Immature natural killer cell (primary cell): ENCODE results near the gene ALDH3A2. TPM values are rescaled to one million over a fixed set of nuclear protein-coding genes. Genes with fewer than 3 reads are reported as not detected.
A peak's percentile ranks its signal among the peaks of the same experiment; 100 is the strongest.
"Not testable (repeated sequence)": the region's sequence is repeated elsewhere in the genome, so short reads cannot be mapped to it uniquely, and the experiment has no call there.

ENCODE experiments used
- DNase-seq, 3 donors: peaks; one replicate each; pipeline ENCODE4 v3.0.0; 2022; ENCODE audit warnings: mixed read lengths in 1 of 3
- H3K27ac Mint-ChIP-seq, 6 donors: one replicate each; pipeline ENCODE4 v1.8.0; 2020; ENCODE audit warnings: mixed read lengths in 6 of 6, mild to moderate bottlenecking in 5 of 6, inconsistent platforms in 4 of 6, moderate library complexity in 3 of 6
- H3K27me3 Mint-ChIP-seq, 3 donors: one replicate each; pipeline ENCODE4 v1.8.0; 2020 to 2021; ENCODE audit warnings: low read depth in 3 of 3, mild to moderate bottlenecking in 3 of 3, mixed read lengths in 3 of 3, moderate library complexity in 3 of 3, inconsistent platforms in 1 of 3
- H3K36me3 Mint-ChIP-seq, 3 donors: one replicate each; pipeline ENCODE4 v1.8.0; 2020; ENCODE audit warnings: mixed read lengths in 3 of 3, inconsistent platforms in 2 of 3, mild to moderate bottlenecking in 2 of 3
- H3K4me1 Mint-ChIP-seq, 2 donors: one replicate each; pipeline ENCODE4 v1.8.0; 2020; ENCODE audit warnings: inconsistent platforms in 2 of 2, mild to moderate bottlenecking in 2 of 2, mixed read lengths in 2 of 2, moderate library complexity in 1 of 2
- H3K4me3 Mint-ChIP-seq, 5 donors: one replicate each; pipeline ENCODE4 v1.8.0; 2020; ENCODE audit warnings: mild to moderate bottlenecking in 5 of 5, mixed read lengths in 5 of 5, inconsistent platforms in 3 of 5, moderate library complexity in 3 of 5
- H3K9me3 Mint-ChIP-seq, 6 donors: one replicate each; pipeline ENCODE4 v1.8.0; 2020; ENCODE audit warnings: mild to moderate bottlenecking in 6 of 6, mixed read lengths in 6 of 6, inconsistent platforms in 4 of 6, moderate library complexity in 3 of 6
- polyA plus RNA-seq, 3 donors: library from polyadenylated mRNA; unstranded; fragments of 300-500 nt; fragmentation: Illumina TruSeq; gene quantifications; one replicate each; pipeline ENCODE4 v1.2.3, GENCODE V29; 2021

ALDH3A2 gene
- polyA plus RNA-seq, 3 donors from 2014 or later: 19.8 to 37.4 (median 32.9) TPM

- Mint-ChIP-seq H3K4me1 (no peaks in the 10 kb centered on the region), H3K9me3 (no peaks in the 10 kb centered on the region), H3K36me3 (peaks cover 14 to 28% (median 24%) of the 10 kb centered on the region in 3 donors), H3K27ac (no peak overlapping the region), H3K4me3 (no peak overlapping the region), H3K27me3 (no peaks in the 10 kb centered on the region)
- no peak for DNase-seq
Measured at GRCh38 chr17:19676896-19677295, 28.3 kb downstream of the ALDH3A2 start.

GRCh38 chr17:19677736-19678379 is 29.3 kb downstream of the ALDH3A2 start:
- no peaks in the 10 kb centered on the region for H3K27me3 Mint-ChIP-seq
- H3K27ac Mint-ChIP-seq: no peak overlapping the region
- H3K9me3 Mint-ChIP-seq: no peaks in the 10 kb centered on the region
- no peaks in the 10 kb centered on the region for H3K4me1 Mint-ChIP-seq
- no peak overlapping the region for H3K4me3 Mint-ChIP-seq
- no peak for DNase-seq
- H3K36me3 Mint-ChIP-seq: peaks cover 7 to 20% (median 17%) of the 10 kb centered on the region in 3 donors

GRCh38 chr17:19678581-19679453 is 30.3 kb downstream of the ALDH3A2 start:
- Mint-ChIP-seq H3K27me3 (no peaks in the 10 kb centered on the region), H3K4me3 (no peak overlapping the region), H3K27ac (no peak overlapping the region), H3K4me1 (no peaks in the 10 kb centered on the region), H3K36me3 (peaks cover 7 to 17% (median 15%) of the 10 kb centered on the region in 3 donors), H3K9me3 (no peaks in the 10 kb centered on the region)
- no peak for DNase-seq

- Mint-ChIP-seq H3K4me1 (no peaks in the 10 kb centered on the region), H3K27ac (no peak overlapping the region), H3K9me3 (no peaks in the 10 kb centered on the region), H3K27me3 (peaks cover 1 to 2% (median 1%) of the 10 kb centered on the region in 3 donors), H3K36me3 (peaks cover 9 to 17% (median 10%) of the 10 kb centered on the region in 3 donors), H3K4me3 (no peak overlapping the region)
- DNase-seq: no peak
Measured at GRCh38 chr17:19683117-19683516, 34.6 kb downstream of the ALDH3A2 start.

- not testable (repeated sequence) for H3K27me3 Mint-ChIP-seq, DNase-seq, H3K9me3 Mint-ChIP-seq, H3K27ac Mint-ChIP-seq, H3K36me3 Mint-ChIP-seq, H3K4me1 Mint-ChIP-seq, H3K4me3 Mint-ChIP-seq
Measured at GRCh38 chr17:19684909-19685580, 36.5 kb downstream of the ALDH3A2 start.

GRCh38 chr17:19686400-19687090 is 38.0 kb downstream of the ALDH3A2 start:
- peaks cover 9 to 13% (median 9%) of the 10 kb centered on the region in 3 donors for H3K36me3 Mint-ChIP-seq
- peaks cover 1 to 4% (median 1%) of the 10 kb centered on the region in 3 donors for H3K27me3 Mint-ChIP-seq
- no peak for DNase-seq
- no peaks in the 10 kb centered on the region for H3K4me1 Mint-ChIP-seq
- H3K4me3 Mint-ChIP-seq: no peak overlapping the region
- no peak overlapping the region for H3K27ac Mint-ChIP-seq
- no peaks in the 10 kb centered on the region for H3K9me3 Mint-ChIP-seq

GRCh38 chr17:19702217-19702641 is 53.7 kb downstream of the ALDH3A2 start:
- H3K4me3 Mint-ChIP-seq: no peak overlapping the region
- H3K4me1 Mint-ChIP-seq: no peaks in the 10 kb centered on the region
- peak overlapping the region in 1 of 6 donors; percentile 30 for H3K27ac Mint-ChIP-seq
- DNase-seq: no peak
- peaks cover 0 to 2% (median 0%) of the 10 kb centered on the region in 3 donors for H3K27me3 Mint-ChIP-seq
- no peaks in the 10 kb centered on the region for H3K9me3 Mint-ChIP-seq
- H3K36me3 Mint-ChIP-seq: peaks cover 0 to 3% (median 0%) of the 10 kb centered on the region in 3 donors

GRCh38 chr17:19703106-19703827 is 54.7 kb downstream of the ALDH3A2 start:
- DNase-seq: no peak
- peaks cover 0 to 2% (median 0%) of the 10 kb centered on the region in 3 donors for H3K27me3 Mint-ChIP-seq
- no peaks in the 10 kb centered on the region for H3K4me1 Mint-ChIP-seq
- no peaks in the 10 kb centered on the region for H3K9me3 Mint-ChIP-seq
- H3K4me3 Mint-ChIP-seq: no peak overlapping the region
- H3K27ac Mint-ChIP-seq: peak overlapping the region in 1 of 6 donors; percentile 17
- peaks cover 0 to 3% (median 0%) of the 10 kb centered on the region in 3 donors for H3K36me3 Mint-ChIP-seq

GRCh38 chr17:19703828-19704613 is 55.5 kb downstream of the ALDH3A2 start:
- H3K4me3 Mint-ChIP-seq: no peak overlapping the region
- DNase-seq: no peak
- peaks cover 0 to 3% (median 0%) of the 10 kb centered on the region in 3 donors for H3K36me3 Mint-ChIP-seq
- no peaks in the 10 kb centered on the region for H3K4me1 Mint-ChIP-seq
- no peaks in the 10 kb centered on the region for H3K9me3 Mint-ChIP-seq
- no peak overlapping the region for H3K27ac Mint-ChIP-seq
- H3K27me3 Mint-ChIP-seq: peaks cover 0 to 2% (median 0%) of the 10 kb centered on the region in 3 donors

GRCh38 chr17:19705201-19705600 is 56.6 kb downstream of the ALDH3A2 start:
- H3K27ac Mint-ChIP-seq: no peak overlapping the region
- peaks cover 0 to 3% (median 0%) of the 10 kb centered on the region in 3 donors for H3K36me3 Mint-ChIP-seq
- DNase-seq: no peak
- no peaks in the 10 kb centered on the region for H3K9me3 Mint-ChIP-seq
- peaks cover 0 to 2% (median 0%) of the 10 kb centered on the region in 3 donors for H3K27me3 Mint-ChIP-seq
- no peaks in the 10 kb centered on the region for H3K4me1 Mint-ChIP-seq
- H3K4me3 Mint-ChIP-seq: no peak overlapping the region

- Mint-ChIP-seq H3K27ac (no peak overlapping the region), H3K27me3 (peaks cover 0 to 2% (median 0%) of the 10 kb centered on the region in 3 donors), H3K4me3 (no peak overlapping the region), H3K4me1 (no peaks in the 10 kb centered on the region), H3K9me3 (no peaks in the 10 kb centered on the region), H3K36me3 (peaks cover 0 to 3% (median 0%) of the 10 kb centered on the region in 3 donors)
- no peak for DNase-seq
Measured at GRCh38 chr17:19705771-19706770, 57.5 kb downstream of the ALDH3A2 start.
